Ishikawa (cell line): ENCODE results near the gene RADIL.

ENCODE experiments used
- CEBPB ChIP-seq: IDR thresholded peaks from 2 replicates; pipeline ENCODE4 v1.6.1; 2012
- CREB1 ChIP-seq: IDR thresholded peaks from 2 replicates; pipeline ENCODE4 v1.6.1; 2012; ENCODE audit warnings: low read depth
- EGR1 ChIP-seq: IDR thresholded peaks from 2 replicates; pipeline ENCODE4 v1.6.1; 2012
- EP300 ChIP-seq: IDR thresholded peaks from 2 replicates; pipeline ENCODE4 v1.6.1; 2012; ENCODE audit warnings: borderline replicate concordance
- FOXM1 ChIP-seq: IDR thresholded peaks from 2 replicates; pipeline ENCODE4 v1.6.1; 2012; ENCODE audit warnings: low read depth, borderline replicate concordance
- MAX ChIP-seq: IDR thresholded peaks from 2 replicates; pipeline ENCODE4 v1.6.1; 2012
- NFIC ChIP-seq: IDR thresholded peaks from 2 replicates; pipeline ENCODE4 v1.6.1; 2012
- RAD21 ChIP-seq: IDR thresholded peaks from 2 replicates; pipeline ENCODE4 v1.6.1; 2012; ENCODE audit warnings: low read depth
- REST ChIP-seq: IDR thresholded peaks from 2 replicates; pipeline ENCODE4 v1.6.1; 2012; ENCODE audit warnings: low read depth, mild to moderate bottlenecking
- TAF1 ChIP-seq: IDR thresholded peaks from 2 replicates; pipeline ENCODE4 v1.6.1; 2012; ENCODE audit warnings: low read depth, mild to moderate bottlenecking
- TCF12 ChIP-seq: IDR thresholded peaks from 2 replicates; pipeline ENCODE4 v1.6.1; 2012; ENCODE audit warnings: low read depth
- TEAD4 ChIP-seq: IDR thresholded peaks from 2 replicates; pipeline ENCODE4 v1.6.1; 2012
- USF1 ChIP-seq: IDR thresholded peaks from 2 replicates; pipeline ENCODE4 v1.6.1; 2012
- YY1 ChIP-seq: IDR thresholded peaks from 2 replicates; pipeline ENCODE4 v1.6.1; 2012; ENCODE audit warnings: low read depth
- ZBTB7A ChIP-seq: IDR thresholded peaks from 2 replicates; pipeline ENCODE4 v1.6.1; 2012; ENCODE audit warnings: low read depth

Gene RADIL

GRCh38 chr7:4822677-4823076, 60.8 kb downstream of the RADIL start:
- TF ChIP-seq CREB1 (no peak), USF1 (no peak), YY1 (no peak), CEBPB (no peak), RAD21 (no peak), REST (no peak), TCF12 (no peak), MAX (no peak), NFIC (no peak), TEAD4 (no peak), ZBTB7A (no peak), EP300 (no peak)

- TF ChIP-seq EP300 (no peak), TCF12 (no peak), USF1 (no peak), ZBTB7A (no peak), EGR1 (no peak), FOXM1 (no peak), MAX (no peak), CREB1 (no peak), RAD21 (no peak), NFIC (no peak), YY1 (no peak), CEBPB (no peak), REST (no peak), TEAD4 (no peak), TAF1 (no peak)
Measured at GRCh38 chr7:4820967-4821471, 62.5 kb downstream of the RADIL start.

- TF ChIP-seq YY1 (no peak), USF1 (no peak), MAX (no peak), FOXM1 (no peak), RAD21 (no peak), EGR1 (no peak), ZBTB7A (no peak), NFIC (no peak), CREB1 (no peak), REST (no peak), TAF1 (no peak), EP300 (no peak), CEBPB (no peak), TEAD4 (no peak), TCF12 (no peak)
Measured at GRCh38 chr7:4820405-4820966, 63.0 kb downstream of the RADIL start.
